A549 (cell line): ENCODE measurements around the gene PKN3. TPM values are rescaled to one million over a fixed set of nuclear protein-coding genes. Genes with fewer than 3 reads are reported as not detected.

Experiments
- ATAC-seq, 2 experiments: fragments of 200-7000 bp in 1 of 2; fragments of >200 bp in 1 of 2; cut with Nextera tagmentation in 1 of 2; cut with Tn5 transposase in 1 of 2; 3 replicates each; pipeline versions ENCODE4 v1.8.0 to v1.9.1; 2018 to 2020; ENCODE audit warnings: mild to moderate bottlenecking in 1 of 2, moderate library complexity in 1 of 2
- CTCF ChIA-PET: fragments of 300-600 bp; sonication (Branson Sonifier 250); formaldehyde crosslinking; extraction: SDS; loops from one replicate; lab custom pipeline; 2021; ENCODE audit warnings: antibody characterized with exemption, inconsistent platforms; lab: Yijun Ruan, JAX
- POLR2A ChIA-PET: fragments of 350-600 bp; formaldehyde crosslinking; extraction: SDS; loops from one replicate; lab custom pipeline; 2021; ENCODE audit warnings: antibody characterized with exemption, inconsistent platforms; lab: Yijun Ruan, JAX
- DNase-seq, 2 experiments: peaks; one replicate each; pipeline versions ENCODE4 v3.0.0 to v3.0.0-alpha.2; 2011 to 2016; ENCODE audit warnings: low read depth in 1 of 2, low spot score in 1 of 2
- FAIRE-seq: peaks from 2 replicates; lab custom pipeline; 2011; peaks lifted over from hg19 to GRCh38; lab: Jason Lieb, UNC
- H3K27ac ChIP-seq, 2 experiments: fragments of >200 bp; sonication (Bioruptor Twin); formaldehyde crosslinking; 3 replicates each; pipeline ENCODE4 v1.5.1; 2016 to 2017
- H3K4me1 ChIP-seq: fragments of >200 bp; sonication (Bioruptor Twin); formaldehyde crosslinking; 3 replicates; pipeline ENCODE4 v1.6.1; 2016
- H3K4me2 ChIP-seq: fragments of >200 bp; sonication (Bioruptor Twin); formaldehyde crosslinking; 3 replicates; pipeline ENCODE4 v1.6.1; 2016
- H3K4me3 ChIP-seq: fragments of >200 bp; sonication (Bioruptor Twin); formaldehyde crosslinking; 3 replicates; pipeline ENCODE4 v1.5.1; 2016
- H3K9me3 ChIP-seq: fragments of >200 bp; sonication (Bioruptor Twin); formaldehyde crosslinking; 3 replicates; pipeline ENCODE4 v1.6.1; 2016
- CBX2 ChIP-seq: fragments of 200-600 bp; sonication (generic); IDR thresholded peaks from 2 replicates; pipeline ENCODE4 v1.6.1; 2016; ENCODE audit warnings: low read depth, mild to moderate bottlenecking, borderline replicate concordance
- CEBPB ChIP-seq, 2 experiments: fragments of >200 bp in 1 of 2; sonication (Bioruptor Twin) in 1 of 2; formaldehyde crosslinking in 1 of 2; IDR thresholded peaks; 2 replicates each; pipeline ENCODE4 v1.6.1; 2012 to 2016
- CHD4 ChIP-seq: fragments of 200-600 bp; sonication (generic); IDR thresholded peaks from 2 replicates; pipeline ENCODE4 v1.6.1; 2016; ENCODE audit warnings: antibody characterized with exemption, mild to moderate bottlenecking, borderline replicate concordance
- EHF ChIP-seq: fragments of 250-450 bp; sonication (Bioruptor Pico); IDR thresholded peaks from 2 replicates; pipeline ENCODE4 v1.5.0; 2020; ENCODE audit warnings: mild to moderate bottlenecking
- EHMT2 ChIP-seq: fragments of 200-600 bp; sonication (generic); IDR thresholded peaks from 2 replicates; pipeline ENCODE4 v1.6.1; 2016; ENCODE audit warnings: antibody characterized with exemption, low read depth, mild to moderate bottlenecking, moderate library complexity
- FOXS1 ChIP-seq: fragments of 250-450 bp; sonication (Bioruptor Pico); IDR thresholded peaks from 2 replicates; pipeline ENCODE4 v1.5.0; 2020; ENCODE audit warnings: mild to moderate bottlenecking, moderate library complexity
- GATA3 ChIP-seq: IDR thresholded peaks from 2 replicates; pipeline ENCODE4 v1.6.1; 2012; ENCODE audit warnings: borderline replicate concordance
- HEYL ChIP-seq: fragments of 250-450 bp; sonication (Bioruptor Pico); IDR thresholded peaks from 2 replicates; pipeline ENCODE4 v1.8.0; 2021; ENCODE audit warnings: mild to moderate bottlenecking, moderate library complexity
- HOXA7 ChIP-seq: fragments of 250-450 bp; sonication (Bioruptor Pico); IDR thresholded peaks from 2 replicates; pipeline ENCODE4 v1.5.0; 2020; ENCODE audit warnings: mild to moderate bottlenecking, moderate library complexity
- HOXB13 ChIP-seq: fragments of 250-450 bp; sonication (Bioruptor Pico); IDR thresholded peaks from 2 replicates; pipeline ENCODE4 v1.5.0; 2020; ENCODE audit warnings: low read depth, mild to moderate bottlenecking, moderate library complexity
- HOXB5 ChIP-seq: fragments of 250-450 bp; sonication (Bioruptor Pico); IDR thresholded peaks from 2 replicates; pipeline ENCODE4 v1.5.0; 2020; ENCODE audit warnings: mild to moderate bottlenecking, moderate library complexity
- JUNB ChIP-seq: fragments of >200 bp; sonication (Bioruptor Twin); formaldehyde crosslinking; IDR thresholded peaks from 2 replicates; pipeline ENCODE4 v1.6.1; 2016
- MAZ ChIP-seq: fragments of 150-350 bp; IDR thresholded peaks from 2 replicates; pipeline ENCODE4 v1.6.1; 2014; ENCODE audit warnings: antibody characterized with exemption, low read depth, low read length, borderline replicate concordance
- PHF8 ChIP-seq: fragments of 200-600 bp; sonication (generic); IDR thresholded peaks from 2 replicates; pipeline ENCODE4 v1.6.1; 2016; ENCODE audit warnings: low read depth, mild to moderate bottlenecking, antibody characterized with exemption, moderate library complexity, borderline replicate concordance
- RAD21 ChIP-seq, 2 experiments: fragments of >200 bp in 1 of 2; sonication (Bioruptor Twin) in 1 of 2; formaldehyde crosslinking in 1 of 2; IDR thresholded peaks in 1 of 2; conservative IDR thresholded peaks in 1 of 2; 2 replicates in 1 of 2; 3 replicates in 1 of 2; pipeline ENCODE4 v1.6.1; 2012 to 2018; ENCODE audit warnings: inconsistent platforms in 1 of 2
- RCOR1 ChIP-seq: fragments of 150-350 bp; IDR thresholded peaks from 2 replicates; pipeline ENCODE4 v1.6.1; 2014; ENCODE audit warnings: antibody characterized with exemption, low read length, low read depth
- SREBF2 ChIP-seq: fragments of 450-650 bp; IDR thresholded peaks from 2 replicates; pipeline ENCODE4 v1.6.1; 2014; ENCODE audit warnings: mild to moderate bottlenecking, moderate library complexity
- ZSCAN20 ChIP-seq: fragments of 250-450 bp; sonication (Bioruptor Pico); IDR thresholded peaks from 2 replicates; pipeline ENCODE4 v1.8.0; 2022; ENCODE audit warnings: mild to moderate bottlenecking, moderate library complexity
- WGBS: methylation state at CpG from one replicate; pipeline ENCODE4 v1.1.6; 2017; ENCODE audit errors: missing lambda C conversion rate; 5-methylcytosine and 5-hydroxymethylcytosine counted together
- polyA plus RNA-seq, 4 experiments: library from polyadenylated mRNA; depleted of rRNA in 3 of 4; stranded (reverse); fragments of >200 nt; fragmentation: RNase III in 1 of 4; extraction: RNeasy Plus Mini Kit Qiagen cat#74134 plus additional on column Dnase treatment in 1 of 4; gene quantifications; 2 replicates in 3 of 4; 3 replicates in 1 of 4; pipeline ENCODE4 v1.2.3, GENCODE V29; 2011 to 2017
- TF ChIP-seq, protein P1 (sequence below): IDR thresholded peaks from 2 replicates; pipeline ENCODE4 v1.6.1; 2012
- TF ChIP-seq, protein P2 (sequence below): fragments of 200-600 bp; sonication (generic); IDR thresholded peaks from 2 replicates; pipeline ENCODE4 v1.6.1; 2016; ENCODE audit warnings: antibody characterized with exemption, mild to moderate bottlenecking, moderate library complexity
- TF ChIP-seq, protein P3 (sequence below): fragments of 450-650 bp; IDR thresholded peaks from 2 replicates; pipeline ENCODE4 v1.6.1; 2014; ENCODE audit warnings: antibody characterized with exemption
- TF ChIP-seq, protein P4 (sequence below): fragments of >200 bp; sonication (Bioruptor Twin); formaldehyde crosslinking; IDR thresholded peaks from 3 replicates; pipeline ENCODE4 v1.6.1; 2016
- TF ChIP-seq, protein P5 (sequence below): fragments of >200 bp; sonication (Bioruptor Twin); formaldehyde crosslinking; IDR thresholded peaks from 3 replicates; pipeline ENCODE4 v1.5.1; 2016
- TF ChIP-seq, protein P6 (sequence below): fragments of >200 bp; sonication (Bioruptor Twin); formaldehyde crosslinking; IDR thresholded peaks from 2 replicates; pipeline ENCODE4 v1.6.1; 2016
- TF ChIP-seq, protein P7 (sequence below): fragments of 250-450 bp; sonication (Bioruptor Pico); IDR thresholded peaks from 2 replicates; pipeline ENCODE4 v1.5.0; 2020; ENCODE audit warnings: low read depth, mild to moderate bottlenecking, moderate library complexity

The PKN3 gene
- polyA plus RNA-seq, 2 of the 4 experiments (the other 2 are of a cell fraction): 9.0 to 14.1 TPM

DNA sequence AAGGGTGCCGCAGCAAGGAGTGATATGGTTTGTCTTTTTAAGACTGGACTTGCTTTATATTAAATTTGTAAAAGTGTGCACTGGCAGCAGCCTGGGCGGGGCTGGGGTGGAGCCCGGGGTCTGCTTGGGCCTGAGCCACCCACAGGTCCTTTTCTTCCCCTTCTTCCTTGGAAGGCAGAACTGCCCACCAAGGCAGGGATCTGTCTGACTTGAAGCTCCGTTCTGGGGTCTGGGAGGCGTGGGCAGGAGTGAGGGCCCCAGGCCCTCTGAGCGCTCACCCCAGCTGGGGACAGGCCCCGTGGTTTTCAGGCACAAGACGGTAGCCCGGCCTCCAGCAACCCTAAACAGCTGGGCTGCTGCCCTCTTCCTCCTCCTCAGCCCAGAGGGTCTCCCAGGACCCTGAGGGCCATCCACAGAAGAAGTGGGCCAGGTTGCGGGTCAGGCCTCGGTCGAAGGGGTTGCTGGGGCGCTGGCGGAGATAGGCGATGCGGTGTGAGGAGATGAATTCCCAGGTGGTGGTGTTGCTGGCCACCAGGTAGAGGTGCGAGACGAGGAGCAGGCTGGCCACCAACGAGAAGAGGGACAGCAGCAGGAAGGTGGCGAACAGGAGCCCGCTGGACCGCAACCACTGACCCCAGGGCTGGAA, 18.7 kb downstream of the PKN3 start:
- WGBS: 89% methylated on average over 21 of the region's 22 CpGs
- no peak overlapping the region for H3K27ac ChIP-seq
- CTCF ChIA-PET: interaction anchor here (1.1 to 2.4 kb wide), 2 partner anchors 11 to 19 kb away, joined by 4 to 6 read pairs; partner anchors contain the start of gene PKN3
- ATAC-seq (no peak), DNase-seq (no peak), FAIRE-seq (no peak)
- no peak overlapping the region for H3K4me2 ChIP-seq
- no peak overlapping the region for H3K4me3 ChIP-seq
- TF ChIP-seq EHMT2 (no peak), JUNB (no peak), CBX2 (no peak), CHD4 (no peak), GATA3 (no peak), HOXA7 (CRISPR knock-in tag) (no peak), ZSCAN20 (CRISPR knock-in tag) (no peak), PHF8 (no peak), RAD21 (conservative IDR thresholded peaks at IDR 0.05 in 1 of 2, IDR thresholded peaks at IDR 0.05 in 1 of 2) (no peak), HOXB5 (no peak), RCOR1 (no peak), EHF (CRISPR knock-in tag) (no peak), SREBF2 (no peak), HOXB13 (CRISPR knock-in tag) (no peak)
- TF ChIP-seq, protein P1, sequence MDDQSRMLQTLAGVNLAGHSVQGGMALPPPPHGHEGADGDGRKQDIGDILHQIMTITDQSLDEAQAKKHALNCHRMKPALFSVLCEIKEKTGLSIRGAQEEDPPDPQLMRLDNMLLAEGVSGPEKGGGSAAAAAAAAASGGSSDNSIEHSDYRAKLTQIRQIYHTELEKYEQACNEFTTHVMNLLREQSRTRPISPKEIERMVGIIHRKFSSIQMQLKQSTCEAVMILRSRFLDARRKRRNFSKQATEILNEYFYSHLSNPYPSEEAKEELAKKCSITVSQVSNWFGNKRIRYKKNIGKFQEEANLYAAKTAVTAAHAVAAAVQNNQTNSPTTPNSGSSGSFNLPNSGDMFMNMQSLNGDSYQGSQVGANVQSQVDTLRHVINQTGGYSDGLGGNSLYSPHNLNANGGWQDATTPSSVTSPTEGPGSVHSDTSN: no peak
- TF ChIP-seq, protein P2, sequence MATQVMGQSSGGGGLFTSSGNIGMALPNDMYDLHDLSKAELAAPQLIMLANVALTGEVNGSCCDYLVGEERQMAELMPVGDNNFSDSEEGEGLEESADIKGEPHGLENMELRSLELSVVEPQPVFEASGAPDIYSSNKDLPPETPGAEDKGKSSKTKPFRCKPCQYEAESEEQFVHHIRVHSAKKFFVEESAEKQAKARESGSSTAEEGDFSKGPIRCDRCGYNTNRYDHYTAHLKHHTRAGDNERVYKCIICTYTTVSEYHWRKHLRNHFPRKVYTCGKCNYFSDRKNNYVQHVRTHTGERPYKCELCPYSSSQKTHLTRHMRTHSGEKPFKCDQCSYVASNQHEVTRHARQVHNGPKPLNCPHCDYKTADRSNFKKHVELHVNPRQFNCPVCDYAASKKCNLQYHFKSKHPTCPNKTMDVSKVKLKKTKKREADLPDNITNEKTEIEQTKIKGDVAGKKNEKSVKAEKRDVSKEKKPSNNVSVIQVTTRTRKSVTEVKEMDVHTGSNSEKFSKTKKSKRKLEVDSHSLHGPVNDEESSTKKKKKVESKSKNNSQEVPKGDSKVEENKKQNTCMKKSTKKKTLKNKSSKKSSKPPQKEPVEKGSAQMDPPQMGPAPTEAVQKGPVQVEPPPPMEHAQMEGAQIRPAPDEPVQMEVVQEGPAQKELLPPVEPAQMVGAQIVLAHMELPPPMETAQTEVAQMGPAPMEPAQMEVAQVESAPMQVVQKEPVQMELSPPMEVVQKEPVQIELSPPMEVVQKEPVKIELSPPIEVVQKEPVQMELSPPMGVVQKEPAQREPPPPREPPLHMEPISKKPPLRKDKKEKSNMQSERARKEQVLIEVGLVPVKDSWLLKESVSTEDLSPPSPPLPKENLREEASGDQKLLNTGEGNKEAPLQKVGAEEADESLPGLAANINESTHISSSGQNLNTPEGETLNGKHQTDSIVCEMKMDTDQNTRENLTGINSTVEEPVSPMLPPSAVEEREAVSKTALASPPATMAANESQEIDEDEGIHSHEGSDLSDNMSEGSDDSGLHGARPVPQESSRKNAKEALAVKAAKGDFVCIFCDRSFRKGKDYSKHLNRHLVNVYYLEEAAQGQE: no peak
- TF ChIP-seq, protein P3, sequence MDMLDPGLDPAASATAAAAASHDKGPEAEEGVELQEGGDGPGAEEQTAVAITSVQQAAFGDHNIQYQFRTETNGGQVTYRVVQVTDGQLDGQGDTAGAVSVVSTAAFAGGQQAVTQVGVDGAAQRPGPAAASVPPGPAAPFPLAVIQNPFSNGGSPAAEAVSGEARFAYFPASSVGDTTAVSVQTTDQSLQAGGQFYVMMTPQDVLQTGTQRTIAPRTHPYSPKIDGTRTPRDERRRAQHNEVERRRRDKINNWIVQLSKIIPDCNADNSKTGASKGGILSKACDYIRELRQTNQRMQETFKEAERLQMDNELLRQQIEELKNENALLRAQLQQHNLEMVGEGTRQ: no peak
- TF ChIP-seq, protein P4, sequence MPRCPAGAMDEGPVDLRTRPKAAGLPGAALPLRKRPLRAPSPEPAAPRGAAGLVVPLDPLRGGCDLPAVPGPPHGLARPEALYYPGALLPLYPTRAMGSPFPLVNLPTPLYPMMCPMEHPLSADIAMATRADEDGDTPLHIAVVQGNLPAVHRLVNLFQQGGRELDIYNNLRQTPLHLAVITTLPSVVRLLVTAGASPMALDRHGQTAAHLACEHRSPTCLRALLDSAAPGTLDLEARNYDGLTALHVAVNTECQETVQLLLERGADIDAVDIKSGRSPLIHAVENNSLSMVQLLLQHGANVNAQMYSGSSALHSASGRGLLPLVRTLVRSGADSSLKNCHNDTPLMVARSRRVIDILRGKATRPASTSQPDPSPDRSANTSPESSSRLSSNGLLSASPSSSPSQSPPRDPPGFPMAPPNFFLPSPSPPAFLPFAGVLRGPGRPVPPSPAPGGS: no peak
- TF ChIP-seq, all 56 proteins: peak for 0
- Histone ChIP-seq H3K9me3 (no peaks in the 10 kb centered on the region), H3K4me1 (peaks cover 14% of the 10 kb centered on the region)
- POLR2A ChIA-PET: no interaction called here

DNA sequence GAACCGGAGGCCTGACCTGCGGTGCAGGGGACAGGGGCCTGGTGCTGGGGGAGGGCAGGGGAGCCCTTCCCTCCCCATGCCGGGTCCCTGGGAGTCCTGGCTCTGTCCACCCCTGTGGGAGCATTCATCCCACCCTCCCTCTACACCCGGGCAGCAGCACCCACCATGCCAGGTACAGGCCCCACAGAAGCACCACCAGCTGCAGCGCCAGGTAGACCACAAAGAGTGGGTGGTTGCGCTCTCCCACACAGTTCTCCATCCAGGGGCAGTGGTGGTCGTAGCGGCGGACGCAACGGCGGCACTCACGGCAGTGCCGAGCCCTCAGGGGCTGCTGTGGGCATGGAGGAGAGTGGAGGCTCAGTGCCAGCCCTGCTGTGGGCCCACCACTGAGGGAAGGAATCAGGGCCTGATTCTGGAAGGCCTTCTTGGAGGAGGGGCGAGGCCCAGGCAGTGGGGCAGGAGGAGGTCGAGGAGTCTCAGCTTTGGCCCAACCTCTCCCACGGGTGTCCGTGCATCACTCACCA, 19.2 kb downstream of the PKN3 start:
- 83% methylated on average over 3 of the region's 18 CpGs for WGBS
- CTCF ChIA-PET: interaction anchor here (1.1 kb wide), 1 partner anchor 19 kb away, joined by 4 read pairs; the partner anchor contains the start of gene PKN3
- no peak overlapping the region for H3K27ac ChIP-seq
- no peaks in the 10 kb centered on the region for H3K9me3 ChIP-seq
- DNase-seq (no peak), ATAC-seq (no peak), FAIRE-seq (no peak)
- H3K4me3 ChIP-seq: no peak overlapping the region
- H3K4me1 ChIP-seq: peaks cover 14% of the 10 kb centered on the region
- POLR2A ChIA-PET: no interaction called here
- no peak overlapping the region for H3K4me2 ChIP-seq
- TF ChIP-seq FOXS1 (CRISPR knock-in tag) (no peak), HEYL (CRISPR knock-in tag) (no peak), CBX2 (no peak), MAZ (no peak), CEBPB (IDR thresholded peaks at IDR 0.05) (no peak)
- TF ChIP-seq, protein P5, sequence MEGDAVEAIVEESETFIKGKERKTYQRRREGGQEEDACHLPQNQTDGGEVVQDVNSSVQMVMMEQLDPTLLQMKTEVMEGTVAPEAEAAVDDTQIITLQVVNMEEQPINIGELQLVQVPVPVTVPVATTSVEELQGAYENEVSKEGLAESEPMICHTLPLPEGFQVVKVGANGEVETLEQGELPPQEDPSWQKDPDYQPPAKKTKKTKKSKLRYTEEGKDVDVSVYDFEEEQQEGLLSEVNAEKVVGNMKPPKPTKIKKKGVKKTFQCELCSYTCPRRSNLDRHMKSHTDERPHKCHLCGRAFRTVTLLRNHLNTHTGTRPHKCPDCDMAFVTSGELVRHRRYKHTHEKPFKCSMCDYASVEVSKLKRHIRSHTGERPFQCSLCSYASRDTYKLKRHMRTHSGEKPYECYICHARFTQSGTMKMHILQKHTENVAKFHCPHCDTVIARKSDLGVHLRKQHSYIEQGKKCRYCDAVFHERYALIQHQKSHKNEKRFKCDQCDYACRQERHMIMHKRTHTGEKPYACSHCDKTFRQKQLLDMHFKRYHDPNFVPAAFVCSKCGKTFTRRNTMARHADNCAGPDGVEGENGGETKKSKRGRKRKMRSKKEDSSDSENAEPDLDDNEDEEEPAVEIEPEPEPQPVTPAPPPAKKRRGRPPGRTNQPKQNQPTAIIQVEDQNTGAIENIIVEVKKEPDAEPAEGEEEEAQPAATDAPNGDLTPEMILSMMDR: no peak
- TF ChIP-seq, protein P6, sequence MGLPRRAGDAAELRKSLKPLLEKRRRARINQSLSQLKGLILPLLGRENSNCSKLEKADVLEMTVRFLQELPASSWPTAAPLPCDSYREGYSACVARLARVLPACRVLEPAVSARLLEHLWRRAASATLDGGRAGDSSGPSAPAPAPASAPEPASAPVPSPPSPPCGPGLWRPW: no peak
- TF ChIP-seq, protein P4: no peak
- TF ChIP-seq, protein P7, sequence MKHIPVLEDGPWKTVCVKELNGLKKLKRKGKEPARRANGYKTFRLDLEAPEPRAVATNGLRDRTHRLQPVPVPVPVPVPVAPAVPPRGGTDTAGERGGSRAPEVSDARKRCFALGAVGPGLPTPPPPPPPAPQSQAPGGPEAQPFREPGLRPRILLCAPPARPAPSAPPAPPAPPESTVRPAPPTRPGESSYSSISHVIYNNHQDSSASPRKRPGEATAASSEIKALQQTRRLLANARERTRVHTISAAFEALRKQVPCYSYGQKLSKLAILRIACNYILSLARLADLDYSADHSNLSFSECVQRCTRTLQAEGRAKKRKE: no peak
